ENCODE results near the gene TPCN1.

TPCN1 gene

DNA sequence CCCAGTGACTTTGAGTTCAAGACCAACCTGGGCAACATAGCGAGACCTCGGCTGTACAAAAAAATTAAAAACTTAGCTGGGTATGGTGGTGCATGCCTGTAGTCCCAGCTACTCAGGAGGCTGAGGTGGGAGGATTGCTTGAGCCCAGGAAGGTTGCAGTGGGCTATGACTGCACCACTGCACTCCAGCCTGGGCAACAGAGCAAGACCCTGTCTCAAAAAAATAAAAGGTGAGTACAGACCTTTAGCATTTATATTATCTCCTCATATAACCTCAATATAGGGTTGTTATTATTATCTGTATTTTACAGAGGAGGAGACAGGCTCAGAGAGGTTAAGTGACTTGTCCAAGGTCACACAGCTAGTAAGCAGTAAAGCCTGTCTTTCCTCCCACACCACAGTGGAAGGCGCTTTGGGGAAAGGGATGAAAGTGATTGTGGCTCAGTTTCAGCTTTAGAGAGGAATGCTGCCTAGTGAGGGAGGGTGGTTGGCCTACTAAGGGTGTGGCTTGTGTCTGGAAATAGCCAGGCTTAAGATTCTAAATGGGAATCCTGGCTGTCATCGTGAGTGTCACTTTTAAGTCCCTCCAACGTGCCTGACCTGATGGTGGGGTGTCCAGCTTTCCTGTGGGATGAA is 7.2 kb downstream of the TPCN1 start:
- DNase-seq (ENCODE audit: low spot score) (no peak), ATAC-seq (ENCODE audit: low read depth) (no peak)
- Histone ChIP-seq H3K9me3 (ENCODE audit: severe bottlenecking) (no peaks in the 10 kb centered on the region), H3K27ac (ENCODE audit: poor library complexity, severe bottlenecking) (peak overlapping the region; percentile 77), H3K36me3 (ENCODE audit: low read depth) (peaks cover 72% of the 10 kb centered on the region), H3K4me1 (ENCODE audit: insufficient read depth, poor library complexity, severe bottlenecking) (peaks cover 17% of the 10 kb centered on the region), H3K4me3 (ENCODE audit: severe bottlenecking) (no peak overlapping the region), H3K27me3 (ENCODE audit: insufficient read depth, poor library complexity, severe bottlenecking) (no peaks in the 10 kb centered on the region)
- no peak for TF ChIP-seq CTCF (IDR thresholded peaks at IDR 0.05; ENCODE audit: poor library complexity, severe bottlenecking)

DNA sequence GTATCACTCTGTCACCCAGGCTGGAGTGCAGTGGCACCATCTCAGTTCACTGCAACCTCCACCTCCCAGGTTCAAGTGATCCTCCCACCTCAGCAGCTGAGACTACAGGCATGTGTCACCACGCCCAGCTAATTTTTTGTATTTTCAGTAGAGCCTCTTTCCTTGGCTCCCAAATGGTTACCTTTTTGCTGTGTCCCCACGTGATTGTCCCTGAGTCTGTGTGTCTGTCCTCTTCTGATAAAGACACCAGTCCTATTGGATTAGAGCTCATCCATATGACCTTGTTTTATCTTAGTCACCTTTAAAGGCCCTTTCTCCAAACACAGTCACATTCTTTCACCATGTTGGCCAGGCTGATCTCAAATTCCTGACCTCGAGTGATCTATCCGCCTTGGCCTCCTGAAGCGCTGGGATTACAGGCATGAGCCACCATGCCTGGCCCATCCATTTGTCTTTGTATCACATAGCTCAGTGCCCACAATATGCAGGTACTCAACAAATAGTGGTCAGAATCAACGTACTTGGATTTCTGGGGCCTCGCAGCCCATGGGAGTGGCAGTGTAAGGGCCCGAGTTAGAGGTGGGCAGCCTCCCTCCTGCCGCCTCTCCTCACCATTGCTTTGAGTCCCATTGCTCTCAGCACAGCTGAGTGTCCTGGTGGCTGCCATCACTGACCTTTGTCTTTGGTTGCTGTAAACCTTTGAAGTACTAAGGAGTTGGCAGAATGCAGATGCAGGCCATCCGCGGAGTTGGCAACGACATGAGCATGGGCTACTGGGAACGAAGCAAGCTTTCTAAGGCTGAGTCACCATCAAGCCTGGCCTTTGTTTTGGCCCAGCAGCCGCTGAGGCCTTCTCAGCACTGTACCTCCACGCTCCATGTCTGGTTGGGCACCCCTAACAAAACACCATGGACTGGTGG is 9.3 kb downstream of the TPCN1 start:
- no peaks in the 10 kb centered on the region for H3K9me3 ChIP-seq (ENCODE audit: severe bottlenecking)
- peaks cover 10% of the 10 kb centered on the region for H3K4me1 ChIP-seq (ENCODE audit: insufficient read depth, poor library complexity, severe bottlenecking)
- no peak overlapping the region for H3K4me3 ChIP-seq (ENCODE audit: severe bottlenecking)
- DNase-seq (ENCODE audit: low spot score): no peak
- TF ChIP-seq CTCF (IDR thresholded peaks at IDR 0.05; ENCODE audit: poor library complexity, severe bottlenecking): no peak
- no peak for ATAC-seq (ENCODE audit: low read depth)
- peaks cover 87% of the 10 kb centered on the region for H3K36me3 ChIP-seq (ENCODE audit: low read depth)
- H3K27me3 ChIP-seq (ENCODE audit: insufficient read depth, poor library complexity, severe bottlenecking): no peaks in the 10 kb centered on the region
- H3K27ac ChIP-seq (ENCODE audit: poor library complexity, severe bottlenecking): peak overlapping the region; percentile 77

DNA sequence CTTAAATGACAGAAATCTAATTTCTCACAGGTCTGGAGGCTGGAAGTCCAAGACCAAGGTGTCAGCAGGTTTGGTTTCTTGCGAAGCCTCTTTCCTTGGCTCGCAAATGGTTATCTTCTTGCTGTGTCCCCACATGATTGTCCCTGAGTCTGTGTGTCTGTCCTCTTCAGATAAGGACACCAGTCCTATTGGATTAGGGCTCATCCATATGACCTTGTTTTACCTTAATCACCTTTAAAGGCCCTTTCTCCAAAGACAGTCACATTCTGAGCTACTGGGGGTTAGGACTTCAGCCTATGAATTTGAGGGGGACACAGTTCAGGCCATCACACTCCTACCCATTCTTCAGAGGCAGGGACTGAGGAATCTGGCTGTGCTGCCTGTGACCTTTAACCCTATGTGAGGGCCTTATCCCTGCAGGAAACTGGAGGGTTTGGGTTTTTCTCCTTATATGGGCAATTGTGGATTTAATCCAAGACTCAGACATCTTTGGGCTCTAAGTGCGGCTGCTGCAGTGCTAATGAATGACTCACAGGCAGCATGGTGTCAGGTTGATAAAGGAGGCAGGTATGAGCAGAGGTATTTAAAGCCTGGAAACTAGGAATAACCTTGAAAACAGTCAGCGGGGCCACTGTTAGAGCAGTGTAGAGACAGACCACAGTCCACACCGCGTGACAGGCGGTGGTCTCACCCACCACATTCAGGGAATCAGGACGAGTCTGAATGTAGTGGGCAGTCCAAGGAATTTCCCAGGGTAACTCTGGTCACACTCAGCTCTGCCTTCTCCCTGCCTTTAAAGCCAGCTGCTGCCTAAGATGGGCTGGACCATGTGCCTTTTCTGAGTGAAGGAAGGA is 10.2 kb downstream of the TPCN1 start:
- DNase-seq (ENCODE audit: low spot score) (no peak), ATAC-seq (ENCODE audit: low read depth) (peak; percentile 96)
- no peaks in the 10 kb centered on the region for H3K9me3 ChIP-seq (ENCODE audit: severe bottlenecking)
- no peak overlapping the region for H3K4me3 ChIP-seq (ENCODE audit: severe bottlenecking)
- peaks cover 10% of the 10 kb centered on the region for H3K4me1 ChIP-seq (ENCODE audit: insufficient read depth, poor library complexity, severe bottlenecking)
- H3K36me3 ChIP-seq (ENCODE audit: low read depth): peaks cover 82% of the 10 kb centered on the region
- TF ChIP-seq CTCF (IDR thresholded peaks at IDR 0.05; ENCODE audit: poor library complexity, severe bottlenecking): no peak
- H3K27me3 ChIP-seq (ENCODE audit: insufficient read depth, poor library complexity, severe bottlenecking): no peaks in the 10 kb centered on the region
- peak overlapping the region; percentile 77 for H3K27ac ChIP-seq (ENCODE audit: poor library complexity, severe bottlenecking)

- peaks cover 74% of the 10 kb centered on the region for H3K36me3 ChIP-seq (ENCODE audit: low read depth)
- no peak for TF ChIP-seq CTCF (IDR thresholded peaks at IDR 0.05; ENCODE audit: poor library complexity, severe bottlenecking)
- H3K27ac ChIP-seq (ENCODE audit: poor library complexity, severe bottlenecking): peak overlapping the region; percentile 77
- ATAC-seq (ENCODE audit: low read depth) (no peak), DNase-seq (ENCODE audit: low spot score) (no peak)
- H3K4me3 ChIP-seq (ENCODE audit: severe bottlenecking): no peak overlapping the region
- no peaks in the 10 kb centered on the region for H3K27me3 ChIP-seq (ENCODE audit: insufficient read depth, poor library complexity, severe bottlenecking)
- H3K9me3 ChIP-seq (ENCODE audit: severe bottlenecking): no peaks in the 10 kb centered on the region
- peaks cover 10% of the 10 kb centered on the region for H3K4me1 ChIP-seq (ENCODE audit: insufficient read depth, poor library complexity, severe bottlenecking)
Observed at GRCh38 chr12:113232089-113232839, 11.0 kb downstream of the TPCN1 start.

All from RWPE2 (cell line).